Endodermal cell (in vitro differentiated cells): ENCODE data around the gene CLEC16A. TPM values are rescaled to one million over a fixed set of nuclear protein-coding genes. Genes with fewer than 3 reads are reported as not detected.

Experiments used
- DNase-seq: peaks from one replicate; pipeline ENCODE4 v3.0.0-alpha.2; 2017
- H3K27ac ChIP-seq: 2 replicates; pipeline ENCODE4 v1.5.1; 2013; ENCODE audit warnings: mild to moderate bottlenecking, low read depth, low read length, moderate library complexity
- H3K27me3 ChIP-seq: 2 replicates; pipeline ENCODE4 v1.6.1; 2013; ENCODE audit warnings: mild to moderate bottlenecking, low read length, moderate library complexity; ENCODE audit not compliant: insufficient read depth, control insufficient read depth, poor library complexity, severe bottlenecking
- H3K36me3 ChIP-seq: 2 replicates; pipeline ENCODE4 v1.7.0; 2013; ENCODE audit warnings: mild to moderate bottlenecking, low read length, moderate library complexity; ENCODE audit not compliant: control insufficient read depth, insufficient read depth
- H3K4me1 ChIP-seq: one replicate; pipeline ENCODE4 v1.7.0; 2013; ENCODE audit warnings: low read length; ENCODE audit not compliant: control insufficient read depth, insufficient read depth
- H3K4me3 ChIP-seq: 2 replicates; pipeline ENCODE4 v1.5.1; 2013; ENCODE audit warnings: mild to moderate bottlenecking, low read length, moderate library complexity
- H3K9ac ChIP-seq: 2 replicates; pipeline ENCODE4 v1.6.1; 2013; ENCODE audit warnings: mild to moderate bottlenecking, low read length, moderate library complexity; ENCODE audit not compliant: poor library complexity, severe bottlenecking; ENCODE audit errors: extremely low read depth
- H3K9me3 ChIP-seq: 2 replicates; pipeline ENCODE4 v1.6.1; 2013; ENCODE audit warnings: mild to moderate bottlenecking, low read length, moderate library complexity; ENCODE audit not compliant: control insufficient read depth
- H3K27ac Mint-ChIP-seq: 2 replicates; pipeline ENCODE4 v1.8.0; 2020; ENCODE audit warnings: mixed read lengths
- H3K27me3 Mint-ChIP-seq: 2 replicates; pipeline ENCODE4 v1.8.0; 2021; ENCODE audit warnings: mild to moderate bottlenecking, mixed read lengths; ENCODE audit not compliant: insufficient read depth
- H3K36me3 Mint-ChIP-seq: 2 replicates; pipeline ENCODE4 v1.8.0; 2020; ENCODE audit warnings: low read depth, mixed read lengths
- H3K4me1 Mint-ChIP-seq: 2 replicates; pipeline ENCODE4 v1.8.0; 2020; ENCODE audit warnings: mixed read lengths
- H3K4me3 Mint-ChIP-seq: 2 replicates; pipeline ENCODE4 v1.8.0; 2020; ENCODE audit warnings: mild to moderate bottlenecking, moderate library complexity, mixed read lengths
- H3K9me3 Mint-ChIP-seq: 2 replicates; pipeline ENCODE4 v1.8.0; 2020; ENCODE audit warnings: mild to moderate bottlenecking, mixed read lengths
- WGBS, 2 experiments: methylation state at CpG; one replicate each; pipeline versions ENCODE4 v1.1.5 to v1.1.7; 2013; ENCODE audit warnings: missing lambda C conversion rate in 2 of 2, mixed read lengths in 1 of 2; ENCODE audit not compliant: insufficient coverage in 1 of 2, insufficient read length in 1 of 2; 5-methylcytosine and 5-hydroxymethylcytosine counted together
- total RNA-seq, 2 donors: library from RNA; stranded (reverse); fragmentation: NEBNext Ultra II Directional in 1 of 2; extraction: Animal tissue kit (Norgen Biotek cat#: 25700) in 1 of 2; gene quantifications; 2 replicates in 1 of 2; 3 replicates in 1 of 2; pipeline ENCODE4 v1.2.1, GENCODE V29; 2021
- TF ChIP-seq, protein P1 (sequence below): fragments of 200-600 bp; sonication (generic); conservative IDR thresholded peaks from 2 replicates; pipeline ENCODE4 v1.5.0; 2021; ENCODE audit warnings: antibody characterized with exemption, mild to moderate bottlenecking

The CLEC16A gene
- total RNA-seq, 2 donors from 2014 or later: 19.5 to 28.3 TPM

DNA sequence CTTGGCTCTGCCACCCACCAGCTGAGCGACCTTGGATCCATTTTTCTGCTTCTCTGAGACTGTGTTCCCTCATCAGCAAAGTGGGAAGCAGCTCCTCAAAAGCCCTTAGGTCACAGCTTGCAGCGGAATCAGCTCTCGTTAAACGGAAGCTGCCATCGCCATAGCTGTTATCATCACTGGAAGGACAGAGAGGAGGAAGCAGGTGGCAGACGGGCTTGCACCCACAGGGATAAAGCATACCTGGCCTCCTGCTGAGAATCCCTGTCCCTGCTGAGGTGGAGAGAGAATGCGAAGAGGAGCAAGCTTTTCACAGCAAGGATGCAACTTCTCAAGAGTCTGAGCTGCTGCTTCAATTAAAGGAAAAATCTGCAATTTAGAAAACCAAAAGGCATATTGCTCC is 106.6 kb downstream of the CLEC16A start:
- Histone ChIP-seq H3K27me3 (no peaks in the 10 kb centered on the region), H3K9me3 (no peaks in the 10 kb centered on the region), H3K4me1 (peaks cover 27% of the 10 kb centered on the region), H3K9ac (no peak overlapping the region), H3K27ac (no peak overlapping the region), H3K4me3 (peak overlapping the region; percentile 2), H3K36me3 (peaks cover 20% of the 10 kb centered on the region)
- Mint-ChIP-seq H3K27me3 (no peaks in the 10 kb centered on the region), H3K9me3 (no peaks in the 10 kb centered on the region), H3K4me3 (peak overlapping the region; percentile 8), H3K36me3 (peaks cover 37% of the 10 kb centered on the region), H3K27ac (peak overlapping the region; percentile 78), H3K4me1 (peaks cover 51% of the 10 kb centered on the region)
- TF ChIP-seq, protein P1, sequence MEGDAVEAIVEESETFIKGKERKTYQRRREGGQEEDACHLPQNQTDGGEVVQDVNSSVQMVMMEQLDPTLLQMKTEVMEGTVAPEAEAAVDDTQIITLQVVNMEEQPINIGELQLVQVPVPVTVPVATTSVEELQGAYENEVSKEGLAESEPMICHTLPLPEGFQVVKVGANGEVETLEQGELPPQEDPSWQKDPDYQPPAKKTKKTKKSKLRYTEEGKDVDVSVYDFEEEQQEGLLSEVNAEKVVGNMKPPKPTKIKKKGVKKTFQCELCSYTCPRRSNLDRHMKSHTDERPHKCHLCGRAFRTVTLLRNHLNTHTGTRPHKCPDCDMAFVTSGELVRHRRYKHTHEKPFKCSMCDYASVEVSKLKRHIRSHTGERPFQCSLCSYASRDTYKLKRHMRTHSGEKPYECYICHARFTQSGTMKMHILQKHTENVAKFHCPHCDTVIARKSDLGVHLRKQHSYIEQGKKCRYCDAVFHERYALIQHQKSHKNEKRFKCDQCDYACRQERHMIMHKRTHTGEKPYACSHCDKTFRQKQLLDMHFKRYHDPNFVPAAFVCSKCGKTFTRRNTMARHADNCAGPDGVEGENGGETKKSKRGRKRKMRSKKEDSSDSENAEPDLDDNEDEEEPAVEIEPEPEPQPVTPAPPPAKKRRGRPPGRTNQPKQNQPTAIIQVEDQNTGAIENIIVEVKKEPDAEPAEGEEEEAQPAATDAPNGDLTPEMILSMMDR: no peak
- WGBS, 2 experiments: 63 to 77% methylated on average over 7 of the region's 7 CpGs
- peak; percentile 86 for DNase-seq

DNA sequence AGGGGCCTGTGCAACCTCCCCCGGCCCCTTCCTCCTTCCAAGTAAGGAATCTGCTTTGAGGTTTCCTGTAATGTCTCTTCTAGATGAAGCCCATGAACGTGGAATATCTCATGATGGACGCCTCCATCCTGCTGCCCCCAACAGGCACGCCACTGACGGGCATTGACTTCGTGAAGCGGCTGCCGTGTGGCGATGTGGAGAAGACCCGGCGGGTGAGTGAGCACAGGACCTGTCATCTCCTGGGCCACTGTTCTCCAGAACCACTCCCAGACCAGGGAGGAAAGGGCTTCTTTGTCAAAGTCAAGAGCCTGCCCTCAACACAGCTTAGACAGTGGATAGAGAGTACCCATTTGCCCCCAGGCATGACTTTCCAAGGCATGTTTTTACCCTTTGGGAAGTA is 107.1 kb downstream of the CLEC16A start:
- Histone ChIP-seq H3K4me1 (peaks cover 27% of the 10 kb centered on the region), H3K27ac (no peak overlapping the region), H3K9me3 (no peaks in the 10 kb centered on the region), H3K9ac (no peak overlapping the region), H3K27me3 (no peaks in the 10 kb centered on the region), H3K4me3 (peak overlapping the region; percentile 2), H3K36me3 (peaks cover 21% of the 10 kb centered on the region)
- Mint-ChIP-seq H3K9me3 (no peaks in the 10 kb centered on the region), H3K36me3 (peaks cover 34% of the 10 kb centered on the region), H3K4me3 (peak overlapping the region; percentile 8), H3K4me1 (peaks cover 51% of the 10 kb centered on the region), H3K27ac (peak overlapping the region; percentile 78), H3K27me3 (no peaks in the 10 kb centered on the region)
- TF ChIP-seq, protein P1: no peak
- DNase-seq: peak; percentile 58
- WGBS, 2 experiments: 91 to 93% methylated on average over 10 to 11 of the region's 11 CpGs

DNA sequence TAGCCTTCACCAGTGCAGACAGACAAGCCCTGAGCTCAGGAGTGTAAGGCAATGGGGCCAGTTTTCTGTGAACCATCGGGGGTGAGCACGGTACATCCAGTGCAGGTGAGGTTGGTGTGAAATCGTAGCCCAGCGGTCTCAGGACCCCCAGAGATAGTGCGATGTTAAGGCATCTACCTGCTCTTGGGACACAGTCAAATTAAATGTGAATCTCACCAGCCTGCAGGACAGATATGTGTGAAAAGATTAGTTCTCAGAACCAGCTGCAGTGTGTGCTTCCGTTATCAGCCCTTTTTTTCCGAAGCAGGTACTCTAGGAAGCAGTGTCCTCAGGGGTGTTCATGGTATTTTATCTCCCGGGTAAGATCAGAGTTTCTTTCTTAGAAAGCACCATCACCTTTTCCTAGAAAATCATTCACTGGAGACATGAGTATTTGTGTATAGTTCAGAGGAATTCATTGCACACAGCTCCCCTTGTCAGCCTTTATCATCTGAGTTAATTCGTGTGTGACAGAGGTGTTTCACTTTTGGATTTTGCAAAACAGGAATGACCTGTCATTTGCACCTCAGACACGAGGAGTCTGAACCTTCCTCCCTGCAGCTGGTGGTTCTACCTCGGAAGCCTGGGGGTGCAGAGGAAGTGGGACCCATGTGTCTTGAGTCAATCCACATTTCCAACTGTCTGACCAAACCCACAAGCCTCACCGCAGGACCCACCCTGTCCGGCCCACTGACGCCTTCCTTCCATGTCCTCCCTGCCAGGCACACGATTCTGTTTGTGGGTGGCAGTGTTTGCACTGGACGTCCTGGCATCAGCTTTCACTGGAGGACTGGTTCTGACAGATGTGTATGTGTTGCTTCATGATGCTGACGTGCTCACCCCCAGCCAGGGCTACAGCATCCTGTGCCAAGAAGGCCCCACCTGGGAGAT is 107.8 kb downstream of the CLEC16A start:
- Histone ChIP-seq H3K27me3 (no peaks in the 10 kb centered on the region), H3K9me3 (no peaks in the 10 kb centered on the region), H3K4me3 (peak overlapping the region; percentile 2), H3K27ac (no peak overlapping the region), H3K4me1 (peaks cover 27% of the 10 kb centered on the region), H3K36me3 (peaks cover 20% of the 10 kb centered on the region), H3K9ac (no peak overlapping the region)
- Mint-ChIP-seq H3K4me1 (peaks cover 51% of the 10 kb centered on the region), H3K36me3 (peaks cover 32% of the 10 kb centered on the region), H3K4me3 (no peak overlapping the region), H3K9me3 (no peaks in the 10 kb centered on the region), H3K27me3 (no peaks in the 10 kb centered on the region), H3K27ac (peak overlapping the region; percentile 31)
- DNase-seq: no peak
- 93% methylated on average over 8 to 17 of the region's 17 CpGs for WGBS, 2 experiments
- TF ChIP-seq, protein P1: no peak
